ENCODE data around the gene CYFIP2. TPM values are rescaled to one million over a fixed set of nuclear protein-coding genes. Genes with fewer than 3 reads are reported as not detected.

CYFIP2 gene
- total and polyA plus RNA-seq, 2 of the 8 experiments (the other 6 are each of a cell fraction or from before 2014, with no cell fraction given), result 45.1 to 80.6 TPM

DNA sequence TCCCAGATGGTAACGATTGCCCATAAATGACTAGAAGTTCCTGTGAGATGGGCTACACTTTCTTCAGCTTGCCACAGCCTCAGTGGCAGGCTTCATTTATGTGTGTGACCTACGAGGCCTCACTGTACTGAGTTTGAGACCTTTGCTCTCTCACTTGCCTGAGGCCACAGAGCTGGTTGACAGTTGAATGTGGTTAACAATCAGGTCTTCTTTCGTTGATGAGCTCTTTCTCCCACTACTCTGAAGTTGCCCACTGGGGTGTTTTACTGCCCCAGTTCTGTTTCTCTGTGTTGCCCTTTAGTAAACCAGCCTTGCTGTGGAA, 70.5 kb downstream of the CYFIP2 start:
- Histone ChIP-seq H3K9me3 (ENCODE audit: insufficient read depth in 2 of 2, low read depth in 1 of 2, low read length in 1 of 2) (no peaks in the 10 kb centered on the region), H2AK5ac (ENCODE audit: low read depth, low read length) (no peak overlapping the region), H3K4ac (replicated peaks; ENCODE audit: insufficient read length, low read depth, low read length) (no peak overlapping the region), H2AFZ (ENCODE audit: low read length) (no peak overlapping the region), H3K56ac (replicated peaks; ENCODE audit: insufficient read length, low read depth, low read length) (no peak overlapping the region), H4K20me1 (replicated peaks in 1 of 2; ENCODE audit: control insufficient read depth in 1 of 2, insufficient read depth in 2 of 2, low read length in 2 of 2) (no peaks in the 10 kb centered on the region), H3K18ac (ENCODE audit: extremely low read depth, low read length) (no peak overlapping the region), H3K9ac (replicated peaks in 1 of 4; ENCODE audit: extremely low read depth in 1 of 4, low read depth in 3 of 4, low read length in 3 of 4) (no peak overlapping the region), H2BK12ac (ENCODE audit: low read depth, low read length) (no peak overlapping the region), H2BK20ac (ENCODE audit: low read length) (no peak overlapping the region), H3K79me2 (ENCODE audit: control insufficient read depth in 1 of 2, insufficient read depth in 2 of 2, low read length in 2 of 2) (no peaks in the 10 kb centered on the region), H3K23ac (ENCODE audit: insufficient read length) (no peak overlapping the region), H3K27ac (ENCODE audit: low read depth, low read length) (no peak overlapping the region), H3K4me3 (ENCODE audit: extremely low read depth in 1 of 4, insufficient read depth in 2 of 4, low read depth in 3 of 4, low read length in 4 of 4) (no peak overlapping the region), H3K36me3 (ENCODE audit: control insufficient read depth in 2 of 4, insufficient read depth in 4 of 4, low read length in 3 of 4) (peaks cover 0 to 16% (median 7%) of the 10 kb centered on the region in 4 experiments; a peak in 7 of 8 replicates), H3K14ac (ENCODE audit: insufficient read length) (no peak overlapping the region), H2BK120ac (replicated peaks; ENCODE audit: low read depth, low read length) (no peak overlapping the region), H3K23me2 (ENCODE audit: low read depth, low read length) (no peaks in the 10 kb centered on the region), H3K4me2 (ENCODE audit: insufficient read depth in 1 of 2, low read depth in 2 of 2, low read length in 2 of 2) (no peak overlapping the region), H2BK5ac (ENCODE audit: low read depth, low read length) (no peak overlapping the region), H3K79me1 (ENCODE audit: low read depth, low read length) (no peaks in the 10 kb centered on the region), H4K5ac (ENCODE audit: insufficient read length, low read depth, low read length) (no peak overlapping the region), H3K27me3 (replicated peaks in 1 of 4; ENCODE audit: control insufficient read depth in 3 of 4, extremely low read depth in 1 of 4, insufficient read depth in 3 of 4, low read length in 3 of 4) (no peaks in the 10 kb centered on the region), H4K8ac (ENCODE audit: extremely low read depth, insufficient read depth, low read length) (no peak overlapping the region), H3K4me1 (replicated peaks in 1 of 4; ENCODE audit: control insufficient read depth in 3 of 4, insufficient read depth in 4 of 4, low read length in 3 of 4) (no peaks in the 10 kb centered on the region), H4K91ac (replicated peaks; ENCODE audit: insufficient read length, low read length) (no peak overlapping the region), H2BK15ac (ENCODE audit: low read length) (no peak overlapping the region)
- DNase-seq (ENCODE audit: low read depth in 1 of 2, low spot score in 2 of 2) (no peak), FAIRE-seq (no peak)
- TF ChIP-seq RAD21 (IDR thresholded peaks at IDR 0.05 in 1 of 2, conservative IDR thresholded peaks at IDR 0.05 in 1 of 2; ENCODE audit: low read depth in 2 of 2, low read length in 2 of 2) (no peak), TEAD4 (IDR thresholded peaks at IDR 0.05; ENCODE audit: low read depth, low read length) (no peak)
- POLR2A ChIA-PET (ENCODE audit: partially characterized antibody), result no interaction called here
- 90% methylated on average over 3 of the region's 3 CpGs; no CpG with 5 or more reads in 1 of the 2 experiments for WGBS, 2 experiments (ENCODE audit: extremely low coverage in 1 of 2, insufficient coverage in 1 of 2, insufficient read length in 1 of 2, insufficient replicate concordance in 2 of 2, low coverage in 1 of 2, low lambda C conversion rate in 2 of 2, missing lambda C conversion rate in 1 of 2)
- CTCF ChIA-PET (ENCODE audit: partially characterized antibody), result interaction anchor here (0.6 to 14.5 kb wide), 16 partner anchors 8 to 384 kb away, joined by 3 to 282 read pairs (median 6); a partner anchor contains a TSS

Measured in H1 (cell line).